Esophagus squamous epithelium (tissue), 4 donors: ENCODE measurements around the gene CAPN2.

Experiments
- CTCF ChIP-seq, 6 experiments: fragments of 450-650 bp in 4 of 6; fragments of 200-600 bp in 2 of 6; sonication (generic) in 2 of 6; IDR thresholded peaks; one replicate each; pipeline ENCODE4 v1.5.1; 2016 to 2019; ENCODE audit warnings: antibody characterized with exemption in 6 of 6, mild to moderate bottlenecking in 4 of 6, moderate library complexity in 4 of 6
- POLR2A ChIP-seq, 4 donors: fragments of 450-650 bp; IDR thresholded peaks; one replicate each; pipeline ENCODE4 v1.6.1; 2017; ENCODE audit warnings: antibody characterized with exemption in 4 of 4, mild to moderate bottlenecking in 4 of 4, moderate library complexity in 3 of 4

- no peak for TF ChIP-seq CTCF (IDR thresholded peaks at IDR 0.05)
- no peak for TF ChIP-seq POLR2A (IDR thresholded peaks at IDR 0.05)
These were observed 62.7 kb downstream of the CAPN2 start for GRCh38 chr1:223775054-223775453.
